NCI-H1694 treated with DMSO at 0.1 percent for 48 hours (cell line): ENCODE data around the gene ATP2C2.

Experiments
- DNase-seq: peaks from one replicate; lab custom pipeline; 2025; lab: John Stamatoyannopoulos, UW

ATP2C2 gene

GRCh38 chr16:84498859-84499620, 130.7 kb downstream of the ATP2C2 start:
- no peak for DNase-seq

- DNase-seq = no peak
Measured at GRCh38 chr16:84499638-84500037, 131.3 kb downstream of the ATP2C2 start.

- DNase-seq = no peak
Measured at GRCh38 chr16:84500531-84500930, 132.2 kb downstream of the ATP2C2 start.

GRCh38 chr16:84501077-84501735, 132.9 kb downstream of the ATP2C2 start:
- DNase-seq = no peak

GRCh38 chr16:84502075-84502474, 133.7 kb downstream of the ATP2C2 start:
- no peak for DNase-seq

GRCh38 chr16:84502581-84502980, 134.2 kb downstream of the ATP2C2 start:
- no peak for DNase-seq

- DNase-seq = no peak
Measured at GRCh38 chr16:84503751-84504395, 135.5 kb downstream of the ATP2C2 start.

GRCh38 chr16:84504420-84505248, 136.3 kb downstream of the ATP2C2 start, which contains the start of gene MEAK7:
Gene MEAK7, minus strand, starts transcription at chr16:84504659. Its CDS starts 6,573 bp downstream, at chr16:84498086.
- peak; percentile 78 for DNase-seq

GRCh38 chr16:84505249-84506187, 137.2 kb downstream of the ATP2C2 start:
- DNase-seq = no peak

GRCh38 chr16:84507011-84507982, 139.0 kb downstream of the ATP2C2 start:
- DNase-seq = peak; percentile 18

GRCh38 chr16:84508502-84508901, 140.2 kb downstream of the ATP2C2 start:
- no peak for DNase-seq

- DNase-seq = no peak
Measured at GRCh38 chr16:84509032-84509950, 141.0 kb downstream of the ATP2C2 start.

- DNase-seq = peak; percentile 59
Measured at GRCh38 chr16:84511180-84511800, 143.0 kb downstream of the ATP2C2 start.

GRCh38 chr16:84511831-84512230, 143.5 kb downstream of the ATP2C2 start:
- no peak for DNase-seq

GRCh38 chr16:84513123-84513522, 144.8 kb downstream of the ATP2C2 start:
- DNase-seq = no peak

- no peak for DNase-seq
Measured at GRCh38 chr16:84513666-84514065, 145.3 kb downstream of the ATP2C2 start.
